H1 (cell line): ENCODE results near the gene HBA2. TPM values are rescaled to one million over a fixed set of nuclear protein-coding genes. Genes with fewer than 3 reads are reported as not detected.

ENCODE experiments used
- CTCF ChIA-PET: fragments of 300-600 bp; sonication (Branson Sonifier 250); formaldehyde crosslinking; loops from one replicate; lab custom pipeline; 2021; ENCODE audit not compliant: partially characterized antibody; lab: Charles Lee
- POLR2A ChIA-PET: fragments of 300-600 bp; sonication (Branson Sonifier 250); formaldehyde crosslinking; loops from one replicate; lab custom pipeline; 2021; ENCODE audit warnings: inconsistent platforms; ENCODE audit not compliant: partially characterized antibody; lab: Charles Lee
- DNase-seq, 2 experiments: peaks; one replicate each; pipeline versions ENCODE4 v3.0.0 to v3.0.0-alpha.2; 2010 to 2022; ENCODE audit warnings: low spot score in 2 of 2, low read depth in 1 of 2, mixed read lengths in 1 of 2
- FAIRE-seq: peaks from 2 replicates; lab custom pipeline; 2011; peaks lifted over from hg19 to GRCh38; lab: Jason Lieb, UNC
- H2AFZ ChIP-seq: 2 replicates; pipeline ENCODE4 v1.8.1; 2012; ENCODE audit warnings: low read length, inconsistent platforms
- H2AK5ac ChIP-seq: 2 replicates; pipeline ENCODE4 v1.6.1; 2013; ENCODE audit warnings: low read depth, low read length
- H2BK120ac ChIP-seq: replicated peaks from 2 replicates; pipeline ENCODE3; 2013; ENCODE audit warnings: low read depth, low read length, inconsistent platforms
- H2BK12ac ChIP-seq: 2 replicates; pipeline ENCODE4 v1.6.1; 2013; ENCODE audit warnings: low read depth, low read length
- H2BK15ac ChIP-seq: 2 replicates; pipeline ENCODE4 v1.6.1; 2013; ENCODE audit warnings: low read length
- H2BK20ac ChIP-seq: 2 replicates; pipeline ENCODE4 v1.6.1; 2013; ENCODE audit warnings: low read length
- H2BK5ac ChIP-seq: 2 replicates; pipeline ENCODE4 v1.6.1; 2013; ENCODE audit warnings: low read depth, low read length
- H3K14ac ChIP-seq: 2 replicates; pipeline ENCODE4 v1.6.1; 2013; ENCODE audit warnings: inconsistent platforms; ENCODE audit not compliant: insufficient read length
- H3K18ac ChIP-seq: 2 replicates; pipeline ENCODE4 v1.6.1; 2013; ENCODE audit warnings: low read length; ENCODE audit errors: extremely low read depth
- H3K23ac ChIP-seq: 2 replicates; pipeline ENCODE4 v1.6.1; 2013; ENCODE audit warnings: inconsistent platforms; ENCODE audit not compliant: insufficient read length
- H3K23me2 ChIP-seq: 2 replicates; pipeline ENCODE4 v1.6.1; 2013; ENCODE audit warnings: low read depth, low read length
- H3K27ac ChIP-seq: 2 replicates; pipeline ENCODE4 v1.6.1; 2011; ENCODE audit warnings: low read depth, low read length, inconsistent platforms
- H3K27me3 ChIP-seq, 4 experiments: replicated peaks in 1 of 4; 1 replicate in 1 of 4; 2 replicates in 3 of 4; pipeline versions ENCODE4 v1.6.1 to v1.8.1; 2011 to 2013; ENCODE audit warnings: low read length in 3 of 4, mild to moderate bottlenecking in 3 of 4, inconsistent platforms in 2 of 4, mixed read lengths in 2 of 4, moderate library complexity in 1 of 4; ENCODE audit not compliant: control insufficient read depth in 3 of 4, insufficient read depth in 3 of 4; ENCODE audit errors: extremely low read depth in 1 of 4
- H3K36me3 ChIP-seq, 4 experiments: 2 replicates each; pipeline versions ENCODE4 v1.6.1 to v1.8.1; 2011 to 2013; ENCODE audit warnings: mild to moderate bottlenecking in 4 of 4, low read length in 3 of 4, moderate library complexity in 2 of 4, control low read depth in 1 of 4, inconsistent platforms in 1 of 4; ENCODE audit not compliant: insufficient read depth in 4 of 4, control insufficient read depth in 2 of 4
- H3K4ac ChIP-seq: replicated peaks from 2 replicates; pipeline ENCODE3; 2013; ENCODE audit warnings: low read length, low read depth, mixed read lengths, inconsistent platforms; ENCODE audit not compliant: insufficient read length
- H3K4me1 ChIP-seq, 4 experiments: replicated peaks in 1 of 4; 1 replicate in 1 of 4; 2 replicates in 3 of 4; pipeline versions ENCODE4 v1.6.1 to v1.8.1; 2011 to 2013; ENCODE audit warnings: low read length in 3 of 4, inconsistent platforms in 2 of 4, mixed read lengths in 1 of 4; ENCODE audit not compliant: insufficient read depth in 4 of 4, control insufficient read depth in 3 of 4
- H3K4me2 ChIP-seq, 2 experiments: 2 replicates each; pipeline versions ENCODE4 v1.6.1 to v1.8.1; 2011 to 2013; ENCODE audit warnings: low read depth in 2 of 2, low read length in 2 of 2, control low read depth in 1 of 2, inconsistent platforms in 1 of 2, mild to moderate bottlenecking in 1 of 2; ENCODE audit not compliant: insufficient read depth in 1 of 2
- H3K4me3 ChIP-seq, 4 experiments: fragments of 200-600, 300-600 bp in 1 of 4; sonication (generic), shearing (Covaris generic), sonication (Bioruptor Twin) in 1 of 4; 2 replicates each; pipeline versions ENCODE4 v1.5.1 to v1.8.1; 2011 to 2016; ENCODE audit warnings: low read length in 4 of 4, low read depth in 3 of 4, control low read depth in 2 of 4, inconsistent platforms in 2 of 4, mild to moderate bottlenecking in 2 of 4, mixed read lengths in 1 of 4, moderate library complexity in 1 of 4; ENCODE audit not compliant: insufficient read depth in 2 of 4; ENCODE audit errors: extremely low read depth in 1 of 4
- H3K56ac ChIP-seq: replicated peaks from 2 replicates; pipeline ENCODE3; 2013; ENCODE audit warnings: low read depth, mild to moderate bottlenecking, mixed read lengths, low read length, inconsistent platforms; ENCODE audit not compliant: insufficient read length
- H3K79me1 ChIP-seq: 2 replicates; pipeline ENCODE4 v1.6.1; 2013; ENCODE audit warnings: low read depth, low read length, control low read depth
- H3K79me2 ChIP-seq, 2 experiments: 2 replicates each; pipeline versions ENCODE4 v1.6.1 to v1.8.1; 2012 to 2013; ENCODE audit warnings: low read length in 2 of 2, mild to moderate bottlenecking in 2 of 2, inconsistent platforms in 1 of 2; ENCODE audit not compliant: insufficient read depth in 2 of 2, control insufficient read depth in 1 of 2
- H3K9ac ChIP-seq, 4 experiments: replicated peaks in 1 of 4; 1 replicate in 1 of 4; 2 replicates in 3 of 4; pipeline versions ENCODE4 v1.6.1 to v1.8.1; 2011 to 2013; ENCODE audit warnings: low read depth in 3 of 4, low read length in 3 of 4, control low read depth in 2 of 4, mild to moderate bottlenecking in 2 of 4, moderate library complexity in 2 of 4, inconsistent platforms in 1 of 4; ENCODE audit errors: extremely low read depth in 1 of 4
- H3K9me3 ChIP-seq, 2 experiments: 2 replicates each; pipeline versions ENCODE4 v1.6.1 to v1.8.1; 2012 to 2013; ENCODE audit warnings: mild to moderate bottlenecking in 2 of 2, moderate library complexity in 2 of 2, control low read depth in 1 of 2, inconsistent platforms in 1 of 2, low read depth in 1 of 2, low read length in 1 of 2, mixed read lengths in 1 of 2; ENCODE audit not compliant: insufficient read depth in 2 of 2
- H4K20me1 ChIP-seq, 2 experiments: replicated peaks in 1 of 2; 2 replicates each; pipeline versions ENCODE3 to v1.8.1; 2011 to 2013; ENCODE audit warnings: inconsistent platforms in 2 of 2, low read length in 2 of 2, mild to moderate bottlenecking in 1 of 2; ENCODE audit not compliant: insufficient read depth in 2 of 2, control insufficient read depth in 1 of 2
- H4K5ac ChIP-seq: 2 replicates; pipeline ENCODE4 v1.6.1; 2013; ENCODE audit warnings: low read length, low read depth, mixed read lengths, inconsistent platforms; ENCODE audit not compliant: insufficient read length
- H4K8ac ChIP-seq: 2 replicates; pipeline ENCODE4 v1.8.0; 2013; ENCODE audit warnings: mild to moderate bottlenecking, moderate library complexity, low read length, inconsistent platforms; ENCODE audit not compliant: insufficient read depth; ENCODE audit errors: extremely low read depth
- H4K91ac ChIP-seq: replicated peaks from 2 replicates; pipeline ENCODE3; 2013; ENCODE audit warnings: low read length, mixed read lengths, inconsistent platforms; ENCODE audit not compliant: insufficient read length
- BCL11A ChIP-seq, 2 experiments: IDR thresholded peaks; one replicate each; pipeline ENCODE4 v1.6.1; 2011; ENCODE audit warnings: low read depth in 2 of 2, low read length in 2 of 2, mild to moderate bottlenecking in 2 of 2
- CEBPB ChIP-seq: IDR thresholded peaks from 2 replicates; pipeline ENCODE4 v1.6.1; 2012; ENCODE audit warnings: low read depth, low read length
- WGBS, 2 experiments: shearing (Covaris generic) in 1 of 2; methylation state at CpG; one replicate each; pipeline versions ENCODE4 v1.1.6 to v1.1.7; 2013 to 2015; ENCODE audit warnings: low lambda C conversion rate in 2 of 2, mixed read lengths in 2 of 2, inconsistent platforms in 1 of 2, low coverage in 1 of 2, missing lambda C conversion rate in 1 of 2; ENCODE audit not compliant: insufficient replicate concordance in 2 of 2, insufficient coverage in 1 of 2, insufficient read length in 1 of 2; ENCODE audit errors: extremely low coverage in 1 of 2, missing lambda C conversion rate in 1 of 2; 5-methylcytosine and 5-hydroxymethylcytosine counted together
- polyA plus RNA-seq, 7 experiments: library from polyadenylated mRNA; depleted of rRNA in 3 of 7; stranded (reverse) in 5 of 7; unstranded in 2 of 7; fragments of >200 nt in 5 of 7; fragments of 200-250 nt in 2 of 7; gene quantifications; 1 replicate in 5 of 7; 2 replicates in 1 of 7; 4 replicates in 1 of 7; pipeline versions ENCODE4 v1.2.1 to v1.2.3, GENCODE V29; 2011 to 2013; ENCODE audit warnings: missing spikeins in 2 of 7, mixed read lengths in 2 of 7
- total RNA-seq: library from RNA; stranded (reverse); fragmentation: NEBNext Ultra II Directional; extraction: Animal tissue kit (Norgen Biotek cat#: 25700); gene quantifications from 2 replicates; pipeline ENCODE4 v1.2.1, GENCODE V29; 2021

HBA2 gene
- total and polyA plus RNA-seq, 2 of the 8 experiments (the other 6 are each of a cell fraction or from before 2014, with no cell fraction given): 6.1 TPM; not detected in 1

GRCh38 chr16:144797-145252 is 27.9 kb upstream of the HBA2 start:
- no peaks in the 10 kb centered on the region for H3K9me3 ChIP-seq
- FAIRE-seq: no peak
- no peaks in the 10 kb centered on the region for H3K79me2 ChIP-seq
- H3K79me1 ChIP-seq: no peaks in the 10 kb centered on the region
- H3K4ac ChIP-seq: no peak overlapping the region
- TF ChIP-seq BCL11A (IDR thresholded peaks at IDR 0.05; ENCODE audit: low read depth in 2 of 2, low read length in 2 of 2) (no peak), CEBPB (0 out of 2 replicates have a peak, but pooled peaks have one; percentile 19)
- no peak overlapping the region for H3K27ac ChIP-seq
- POLR2A ChIA-PET: interaction anchor here (1.0 kb wide), 1 partner anchor 17 kb away, joined by 5 read pairs; no protein-coding TSS in a partner anchor
- no peak overlapping the region for H2BK20ac ChIP-seq
- no peak overlapping the region for H3K4me2 ChIP-seq
- no peaks in the 10 kb centered on the region for H3K36me3 ChIP-seq
- CTCF ChIA-PET: no interaction called here
- H3K23me2 ChIP-seq: no peaks in the 10 kb centered on the region
- no peak overlapping the region for H3K56ac ChIP-seq
- no peak overlapping the region for H3K18ac ChIP-seq
- no peak overlapping the region for H2AK5ac ChIP-seq
- H3K27me3 ChIP-seq: peaks cover 0 to 7% (median 2%) of the 10 kb centered on the region in 4 experiments; a peak in 1 of 7 replicates
- WGBS, 2 experiments: 97% methylated on average over 14 of the region's 14 CpGs; no CpG with 5 or more reads in 1 of the 2 experiments
- H3K23ac ChIP-seq: no peak overlapping the region
- no peak overlapping the region for H4K91ac ChIP-seq
- H4K8ac ChIP-seq: no peak overlapping the region
- H4K5ac ChIP-seq: no peak overlapping the region
- no peaks in the 10 kb centered on the region for H4K20me1 ChIP-seq
- H2BK15ac ChIP-seq: no peak overlapping the region
- no peak overlapping the region for H2BK120ac ChIP-seq
- DNase-seq: no peak
- no peak overlapping the region for H3K9ac ChIP-seq
- no peak overlapping the region for H2BK12ac ChIP-seq
- H2AFZ ChIP-seq: no peak overlapping the region
- no peak overlapping the region for H2BK5ac ChIP-seq
- no peak overlapping the region for H3K4me3 ChIP-seq
- H3K14ac ChIP-seq: no peak overlapping the region
- H3K4me1 ChIP-seq: no peaks in the 10 kb centered on the region; a peak in 1 of 7 replicates
